Measurements from ENCODE around the gene CCDC141.

CCDC141 gene

DNA sequence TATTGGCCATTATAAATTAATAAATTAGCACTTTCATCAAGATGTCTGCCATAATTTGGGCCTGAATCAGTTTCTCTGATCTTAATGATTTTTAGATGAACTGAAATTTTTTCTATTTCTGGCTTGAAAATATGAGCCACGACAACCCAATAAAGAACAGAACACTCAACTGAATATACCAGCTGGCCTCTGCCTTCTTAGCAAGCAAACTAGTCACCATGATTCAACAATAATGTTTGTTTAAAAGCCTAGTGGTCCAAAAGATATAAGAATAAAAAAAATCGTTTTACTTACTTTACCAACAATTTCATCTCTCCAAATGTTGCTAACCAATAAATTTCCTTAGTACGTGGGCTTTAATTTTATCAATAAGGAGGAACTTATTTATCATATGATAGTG, 176.0 kb downstream of the CCDC141 start:
- no peak for DNase-seq (ENCODE audit: extremely low read depth in 1 of 2, low read depth in 1 of 2)

DNA sequence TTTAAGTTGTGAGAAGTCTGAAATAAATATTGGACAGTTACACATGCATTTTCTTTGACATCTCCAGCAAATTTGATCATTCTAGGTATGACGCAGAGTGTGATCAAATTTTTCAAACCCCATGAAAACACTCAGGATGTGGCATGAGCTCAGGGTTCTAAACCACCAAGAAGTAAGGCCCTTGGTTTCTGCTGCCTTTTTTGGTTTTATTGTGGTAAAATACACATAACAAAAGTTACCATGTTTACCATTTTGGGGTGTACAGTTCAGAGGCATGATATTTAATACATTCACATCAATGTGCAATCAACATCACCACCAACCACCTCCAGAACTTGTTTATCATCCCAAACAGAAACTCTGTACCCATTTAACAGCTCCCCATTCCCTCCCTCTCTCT, 178.4 kb downstream of the CCDC141 start:
- no peak for DNase-seq (ENCODE audit: extremely low read depth in 1 of 2, low read depth in 1 of 2)

DNA sequence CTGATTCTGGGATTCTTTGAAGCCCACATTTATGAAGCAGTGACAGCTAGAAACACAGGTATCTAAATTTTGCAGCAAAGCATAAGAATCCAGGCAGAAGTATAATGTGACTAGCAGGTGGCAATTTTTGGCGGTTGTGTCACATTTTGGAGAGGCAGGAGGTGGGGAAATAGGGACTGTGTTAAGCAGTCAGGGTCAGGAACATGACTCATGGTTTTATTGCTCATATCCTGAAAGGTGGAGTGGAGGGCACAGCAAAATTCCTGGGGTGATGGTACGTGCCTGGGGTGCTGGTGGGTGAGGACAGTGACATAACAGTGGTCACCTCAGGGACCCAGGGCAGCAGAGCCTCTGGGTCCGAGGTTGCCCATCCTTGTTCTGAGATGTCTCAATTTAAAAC, 179.2 kb downstream of the CCDC141 start:
- DNase-seq (ENCODE audit: extremely low read depth in 1 of 2, low read depth in 1 of 2), result no peak

DNA sequence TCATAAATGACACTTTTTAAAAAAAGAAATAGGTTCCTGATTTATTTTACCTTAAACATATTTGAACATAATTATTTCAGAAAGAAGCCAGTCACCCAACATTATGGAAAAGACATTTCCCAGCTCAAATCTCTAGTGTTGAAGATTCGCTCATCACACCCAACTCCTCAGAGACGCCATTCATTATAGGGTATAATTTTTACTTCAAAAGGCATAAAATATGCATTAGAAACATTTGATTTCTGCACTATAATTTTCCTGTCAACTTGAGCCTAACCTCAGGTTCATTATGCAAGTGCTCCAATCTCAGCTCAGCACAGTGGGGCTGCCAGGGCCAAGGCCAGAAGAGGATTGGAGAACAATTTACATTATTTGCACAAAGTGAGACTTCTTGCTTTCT, 183.9 kb downstream of the CCDC141 start:
- DNase-seq (ENCODE audit: extremely low read depth in 1 of 2, low read depth in 1 of 2), result no peak

DNA sequence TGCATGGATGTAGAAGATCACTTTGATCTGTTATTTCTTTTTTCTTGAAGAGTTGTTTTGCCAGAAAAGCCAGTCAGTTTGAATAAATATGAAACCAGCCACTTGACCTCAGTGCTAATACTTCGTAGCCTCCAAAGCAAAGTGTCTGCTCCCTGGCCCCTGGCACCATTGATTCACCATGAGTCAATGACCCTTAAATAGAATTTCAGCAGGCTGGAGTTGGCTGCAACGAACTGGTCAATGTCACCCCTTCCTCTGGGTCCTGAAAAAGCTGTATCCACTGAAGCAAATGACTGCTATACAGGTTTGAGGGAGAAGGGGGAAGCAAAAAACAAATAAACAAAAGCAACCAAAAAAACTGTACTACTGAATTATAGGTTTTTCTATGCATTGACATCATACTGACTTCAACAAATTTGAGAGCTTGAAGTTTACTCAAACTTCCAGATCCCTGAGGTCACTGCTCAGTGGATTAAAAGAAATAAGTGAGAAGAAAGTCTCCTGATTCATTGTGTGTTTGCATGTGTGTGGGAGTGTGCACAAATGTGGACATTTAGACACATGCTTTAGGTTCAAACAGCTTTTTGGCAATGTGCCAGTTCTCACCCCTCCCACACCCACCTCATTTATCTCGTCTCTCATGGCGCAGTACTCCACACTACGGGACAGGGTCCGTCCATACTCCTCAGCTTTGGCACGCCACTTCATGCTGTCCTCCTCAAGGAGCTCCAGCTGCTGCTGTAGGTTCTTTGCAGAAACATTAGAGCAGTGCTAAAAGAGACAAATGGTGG, 184.6 kb downstream of the CCDC141 start:
- DNase-seq (ENCODE audit: extremely low read depth in 1 of 2, low read depth in 1 of 2), result no peak

DNA sequence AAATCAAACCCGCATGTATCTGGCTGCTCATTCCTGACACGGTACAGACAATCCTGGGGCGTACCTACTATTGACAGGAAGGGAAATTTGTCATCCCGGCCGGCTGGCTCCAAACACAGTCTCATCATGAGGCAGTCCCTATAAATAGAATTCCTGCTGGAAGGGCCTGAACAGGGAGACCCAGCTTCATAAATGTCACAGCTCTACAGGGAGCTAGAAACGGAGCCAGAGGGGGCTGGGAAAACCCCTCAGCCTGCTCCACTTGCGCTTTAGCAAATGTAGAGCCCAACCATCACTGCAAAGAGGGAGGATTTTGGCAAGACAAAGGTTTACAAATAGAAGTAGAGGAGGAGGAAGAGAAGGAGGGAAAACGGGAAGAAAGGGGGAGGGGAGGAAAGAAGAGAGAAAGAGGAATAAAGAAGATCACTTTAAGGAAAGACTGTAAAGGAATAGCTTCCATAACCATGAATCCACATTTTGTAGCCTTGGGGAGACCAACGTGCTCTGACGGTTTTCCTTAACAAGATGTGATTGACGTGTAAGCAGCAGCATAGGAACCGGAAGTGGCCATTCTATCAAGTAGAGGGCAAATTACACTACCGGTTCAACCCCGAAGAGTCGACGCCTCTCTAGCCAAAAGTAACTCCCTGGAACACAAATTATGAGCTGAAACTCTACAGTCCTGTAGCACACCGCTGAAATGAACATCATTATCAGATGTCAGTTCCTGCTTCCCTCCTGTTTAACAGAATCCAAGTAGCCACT, 185.9 kb downstream of the CCDC141 start:
- DNase-seq (ENCODE audit: extremely low read depth in 1 of 2, low read depth in 1 of 2), result no peak

DNA sequence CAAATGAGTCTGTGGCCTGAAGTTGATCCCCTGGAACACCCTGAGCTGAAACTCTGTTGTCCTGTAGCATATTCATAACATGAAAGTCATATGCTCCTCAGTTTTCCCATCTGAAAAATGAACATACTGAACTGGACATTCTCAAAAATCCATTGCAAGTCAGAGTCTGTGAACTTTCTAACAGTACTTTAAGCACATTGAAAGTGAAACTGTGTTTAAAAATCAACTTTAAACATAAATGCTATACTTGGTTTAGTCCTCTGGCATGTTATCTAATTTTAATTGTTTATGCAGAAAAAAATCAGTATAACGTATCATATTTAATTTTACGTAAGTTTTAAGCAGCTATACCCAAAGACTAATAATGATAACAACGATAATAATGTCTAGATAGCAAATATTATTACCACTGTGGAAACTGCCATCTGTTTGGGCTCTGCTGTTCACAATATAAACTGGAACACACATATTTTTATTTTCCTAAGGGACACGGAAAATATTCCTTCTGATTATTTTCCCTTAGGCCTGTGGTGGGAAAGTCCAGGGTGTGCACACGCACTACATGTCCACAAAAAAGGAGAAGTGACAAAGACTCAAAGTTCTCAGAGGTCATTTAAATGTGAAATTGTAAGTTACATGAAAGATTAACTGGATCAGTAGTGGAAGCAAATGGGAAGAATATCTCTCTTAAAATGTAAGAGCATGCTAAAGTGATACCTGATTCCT, 186.6 kb downstream of the CCDC141 start:
- DNase-seq (ENCODE audit: extremely low read depth in 1 of 2, low read depth in 1 of 2), result no peak

DNA sequence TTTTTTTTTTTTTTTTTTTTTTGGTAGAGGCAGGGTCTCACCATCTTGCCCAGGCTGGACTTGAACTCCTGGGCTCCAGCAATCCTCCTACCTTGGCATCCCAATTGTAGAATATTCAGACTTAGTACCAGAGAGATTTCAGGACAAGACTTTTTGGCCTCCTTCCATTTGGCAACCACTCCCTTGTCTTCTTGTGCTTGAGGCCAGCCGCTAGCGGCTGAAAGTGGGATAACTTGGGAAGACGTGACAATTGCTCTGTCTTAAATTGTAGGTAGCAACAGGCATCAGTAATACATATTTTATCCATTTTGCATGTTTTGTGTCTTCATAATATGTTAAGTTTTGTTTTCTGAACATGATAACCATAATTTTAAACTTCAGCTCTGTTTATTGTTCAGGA, 189.4 kb downstream of the CCDC141 start:
- no peak for DNase-seq (ENCODE audit: extremely low read depth in 1 of 2, low read depth in 1 of 2)

DNA sequence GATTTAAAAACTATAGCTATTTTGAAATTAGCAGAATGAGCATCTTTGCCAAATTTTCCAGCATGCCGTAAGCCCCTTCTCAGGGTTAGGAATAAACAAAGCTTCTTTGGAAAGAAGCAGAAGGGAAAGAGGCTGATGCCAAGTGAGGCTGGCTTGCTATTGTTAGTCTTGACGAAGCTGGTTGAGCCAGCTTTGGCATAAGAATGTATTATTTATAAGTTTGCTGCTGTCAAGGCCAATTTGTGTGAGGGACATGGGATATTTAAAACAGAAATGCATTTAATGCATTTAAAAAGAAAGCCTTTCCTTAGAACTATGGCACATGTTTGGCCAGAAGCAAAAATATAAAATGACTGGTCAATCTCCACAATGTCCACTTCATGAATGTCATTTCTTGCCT, 190.2 kb downstream of the CCDC141 start:
- DNase-seq (ENCODE audit: extremely low read depth in 1 of 2, low read depth in 1 of 2), result no peak

DNA sequence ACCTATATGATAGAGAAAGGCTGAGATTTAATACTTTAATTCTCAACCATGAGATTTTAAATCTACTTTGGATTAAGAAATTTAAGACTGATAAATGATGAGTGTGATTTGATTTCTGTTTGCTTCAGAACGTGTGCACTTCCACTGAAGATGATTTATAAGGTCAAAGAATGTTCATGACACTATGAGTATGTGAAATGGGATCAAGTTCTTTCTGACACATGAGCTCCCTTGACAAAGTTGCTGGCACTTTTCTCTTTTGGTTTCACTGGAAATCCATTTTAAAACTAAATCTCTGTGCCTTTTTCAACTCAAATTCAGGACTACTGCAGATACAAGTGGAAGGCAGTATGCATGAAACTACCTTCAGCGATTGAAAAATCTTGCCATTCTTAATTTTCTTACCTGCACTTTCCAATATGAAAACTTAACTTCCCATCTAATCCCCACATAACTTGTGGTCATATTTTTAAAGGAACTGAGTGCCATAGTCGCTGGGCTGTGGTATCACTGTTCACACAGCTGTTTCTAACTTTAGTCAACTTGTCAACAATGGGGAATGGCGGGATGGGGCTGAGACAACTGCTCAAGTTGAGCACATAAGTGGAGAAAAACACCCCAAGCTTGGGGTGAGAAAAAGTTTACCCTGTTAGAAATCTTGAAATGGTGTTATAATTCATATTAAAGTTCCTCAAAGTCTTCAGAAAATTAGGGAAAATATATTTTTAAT, 190.9 kb downstream of the CCDC141 start:
- DNase-seq (ENCODE audit: extremely low read depth in 1 of 2, low read depth in 1 of 2), result no peak

DNA sequence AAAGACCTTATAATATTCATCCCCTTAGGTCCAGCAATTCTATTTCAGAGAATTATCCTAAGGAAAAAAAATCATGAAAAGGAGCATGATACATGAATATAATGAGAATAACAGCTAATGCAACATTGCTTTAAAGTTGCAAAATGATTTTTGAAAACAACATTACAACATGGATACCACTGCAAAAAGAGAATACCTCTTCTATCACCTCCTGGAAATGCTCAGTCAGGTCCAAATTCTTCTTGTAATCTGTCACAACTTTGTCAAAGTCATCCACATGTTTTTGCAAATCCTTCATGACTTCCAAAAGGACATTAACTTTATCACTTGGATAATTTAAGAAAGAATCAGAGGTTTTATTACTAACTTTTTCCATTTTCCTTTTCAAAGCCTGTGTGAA, 194.8 kb downstream of the CCDC141 start:
- DNase-seq (ENCODE audit: extremely low read depth in 1 of 2, low read depth in 1 of 2), result no peak

DNA sequence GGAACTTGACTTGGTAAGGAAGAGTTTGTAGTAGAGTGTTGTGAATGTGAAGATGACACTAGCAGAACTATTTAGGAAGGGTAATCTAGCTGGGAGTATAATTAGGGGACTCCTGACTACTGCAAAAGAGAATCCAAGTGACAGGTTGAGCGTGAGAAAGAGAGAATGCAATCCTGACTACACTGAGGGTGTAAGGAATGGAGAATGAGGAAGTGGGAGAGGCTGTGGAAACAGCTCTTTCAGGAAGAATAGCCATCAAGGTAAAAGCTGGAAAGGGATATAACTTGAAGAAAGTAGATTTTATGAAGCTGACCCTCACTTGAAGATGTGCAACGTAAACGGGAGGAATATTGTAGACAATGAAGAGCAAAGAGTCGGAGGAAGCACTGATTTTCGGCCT, 201.6 kb downstream of the CCDC141 start:
- no peak for DNase-seq (ENCODE audit: extremely low read depth in 1 of 2, low read depth in 1 of 2)

DNA sequence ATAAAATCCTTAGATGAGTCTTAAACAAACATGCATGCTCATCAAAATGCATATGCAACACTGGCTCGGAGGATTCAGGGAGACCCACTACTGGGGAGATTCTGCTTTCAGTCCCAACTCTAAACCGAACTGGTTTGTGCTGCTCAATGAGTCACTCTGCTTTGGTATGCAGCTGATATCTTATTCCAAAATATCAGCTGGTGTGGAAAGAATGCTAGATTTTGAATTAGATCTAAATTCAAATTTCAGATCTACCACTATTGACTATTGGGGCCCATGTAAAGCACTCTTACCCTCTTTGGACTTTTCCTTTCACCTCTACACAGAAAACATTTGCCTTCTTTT, 203.5 kb downstream of the CCDC141 start:
- no peak for DNase-seq (ENCODE audit: extremely low read depth in 1 of 2, low read depth in 1 of 2)

DNA sequence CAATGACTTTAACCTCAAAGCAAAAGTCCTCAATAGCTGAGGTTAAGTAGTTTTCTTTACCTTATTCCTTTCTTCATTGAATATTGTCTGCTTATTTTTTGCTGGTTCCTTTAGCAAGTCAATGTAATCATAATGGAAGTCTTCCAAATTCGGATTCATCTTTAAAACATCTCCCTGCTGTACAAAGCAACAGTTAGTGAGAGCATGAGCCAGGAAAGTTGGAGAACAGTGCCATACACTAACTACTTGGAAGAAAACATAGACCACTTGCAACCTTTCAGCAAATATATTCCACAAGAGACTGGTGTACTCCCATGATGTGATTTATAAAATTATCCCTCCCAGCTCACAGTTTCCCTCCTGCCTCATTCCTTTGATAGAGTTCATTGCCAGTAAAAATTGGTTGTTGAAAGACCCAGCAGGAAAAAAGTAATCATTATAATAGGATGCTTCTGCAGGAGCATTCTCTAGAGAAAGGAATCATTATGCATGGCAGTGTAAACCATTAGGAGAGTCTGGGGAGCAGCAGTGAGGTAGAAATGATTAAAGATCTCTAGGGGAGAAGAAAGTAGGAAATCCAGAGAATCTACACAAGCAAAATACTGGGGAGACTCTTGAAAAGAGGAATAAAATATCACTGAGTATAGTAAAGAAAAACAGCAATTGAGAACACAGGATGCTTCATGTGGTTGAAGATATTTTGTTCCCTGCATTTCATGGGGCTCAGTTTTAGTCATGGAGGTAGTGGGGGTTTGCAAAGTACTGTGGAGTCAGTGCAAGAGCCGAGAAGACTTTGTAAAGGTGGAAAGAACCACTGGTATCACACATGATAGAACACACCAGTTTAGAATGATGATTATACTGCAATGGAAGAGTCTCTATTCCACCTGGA, 204.1 kb downstream of the CCDC141 start:
- no peak for DNase-seq (ENCODE audit: extremely low read depth in 1 of 2, low read depth in 1 of 2)

DNA sequence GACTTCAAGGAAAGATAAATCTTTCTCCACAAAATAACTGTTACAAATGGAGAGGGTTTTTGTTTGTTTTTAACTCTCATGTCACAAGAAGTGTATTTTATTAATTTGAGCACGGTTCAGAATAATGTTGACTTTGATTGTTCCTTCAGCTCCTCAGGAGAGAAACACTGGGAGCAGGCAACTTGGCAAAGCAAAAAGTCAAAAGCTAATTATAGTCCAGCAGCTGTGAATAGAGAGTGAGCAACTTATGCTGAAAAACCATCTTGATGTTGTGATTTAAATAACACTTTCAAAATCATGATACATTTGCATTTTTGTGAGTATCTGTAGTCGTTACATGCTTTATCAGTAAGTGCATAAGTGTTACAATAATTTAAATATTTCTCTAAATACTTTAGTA, 205.2 kb downstream of the CCDC141 start:
- DNase-seq (ENCODE audit: extremely low read depth in 1 of 2, low read depth in 1 of 2), result no peak

DNA sequence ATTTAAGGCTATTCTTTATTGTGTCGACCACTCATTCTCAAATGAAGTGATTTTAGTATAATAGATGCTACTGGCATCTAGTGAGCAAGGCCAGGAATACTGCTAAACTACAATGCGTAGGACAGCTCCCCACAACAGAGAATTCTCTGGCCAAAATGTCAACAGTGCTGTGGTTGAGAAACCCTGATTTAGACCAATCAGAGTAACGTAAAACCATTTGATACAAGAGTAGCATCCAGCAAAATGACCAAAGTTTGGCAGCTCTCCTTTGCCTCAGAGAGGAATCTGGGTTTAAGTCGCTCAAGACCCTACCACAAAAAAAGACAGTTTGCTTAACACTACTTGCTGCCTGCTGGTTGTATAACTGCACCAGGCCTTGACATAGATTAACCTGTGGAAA, 205.7 kb downstream of the CCDC141 start:
- DNase-seq (ENCODE audit: extremely low read depth in 1 of 2, low read depth in 1 of 2), result no peak

DNA sequence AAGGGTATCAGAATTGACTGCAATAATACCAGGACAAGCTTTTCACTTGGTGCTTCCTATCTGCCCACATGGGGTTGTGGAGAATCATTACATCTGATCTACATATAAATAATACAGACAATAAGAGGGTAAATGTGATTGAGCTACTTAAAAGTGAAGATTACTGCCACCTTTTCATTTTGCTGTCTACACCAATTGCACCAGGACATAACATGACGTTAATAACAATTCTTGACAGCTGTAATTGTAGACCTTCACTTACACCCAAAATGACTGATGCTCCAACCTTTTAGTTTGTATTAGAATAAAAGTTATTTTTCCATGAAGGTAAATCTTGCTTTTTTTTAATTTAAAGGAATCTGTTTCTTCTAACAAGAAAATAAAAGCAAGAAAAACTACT, 206.2 kb downstream of the CCDC141 start:
- DNase-seq (ENCODE audit: extremely low read depth in 1 of 2, low read depth in 1 of 2), result no peak

DNA sequence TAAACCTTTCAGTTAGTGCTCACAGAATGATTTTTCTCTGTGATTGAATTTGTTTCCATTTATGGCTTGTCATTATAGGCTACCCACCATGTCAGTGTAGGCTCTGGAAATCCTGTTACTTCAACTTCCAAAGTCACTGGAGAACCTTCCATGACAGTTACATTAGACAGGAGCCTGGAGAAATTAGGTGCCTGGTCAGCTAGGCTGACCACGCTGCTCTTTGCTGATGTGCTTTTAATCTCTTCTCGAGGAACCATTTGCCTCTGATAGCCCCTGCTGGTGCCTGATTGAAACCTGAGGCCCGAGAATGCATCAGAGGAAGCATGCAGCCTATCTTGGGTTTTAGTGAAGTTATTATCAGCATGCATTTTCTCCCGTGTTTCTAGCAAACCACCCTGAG, 213.1 kb downstream of the CCDC141 start:
- no peak for DNase-seq (ENCODE audit: extremely low read depth in 1 of 2, low read depth in 1 of 2)

DNA sequence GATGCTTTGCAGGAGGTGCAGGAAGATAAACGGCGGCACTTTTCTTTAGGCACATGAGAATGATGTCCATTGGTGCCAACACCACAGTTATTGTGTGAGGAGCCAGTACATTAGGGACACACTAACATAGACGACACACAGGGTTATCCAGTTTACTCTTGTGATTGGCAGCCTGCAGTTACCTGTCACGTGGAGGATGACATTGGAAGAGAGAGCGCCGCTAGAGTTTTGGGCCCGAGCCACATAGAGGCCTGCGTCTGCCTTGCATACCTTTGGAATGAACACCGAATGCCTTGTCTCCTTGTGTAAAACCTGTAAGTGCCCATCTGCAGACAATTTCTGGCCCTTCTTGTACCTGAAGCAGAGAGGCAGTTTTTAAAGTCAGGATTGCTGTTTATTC, 215.9 kb downstream of the CCDC141 start:
- no peak for DNase-seq (ENCODE audit: extremely low read depth in 1 of 2, low read depth in 1 of 2)

DNA sequence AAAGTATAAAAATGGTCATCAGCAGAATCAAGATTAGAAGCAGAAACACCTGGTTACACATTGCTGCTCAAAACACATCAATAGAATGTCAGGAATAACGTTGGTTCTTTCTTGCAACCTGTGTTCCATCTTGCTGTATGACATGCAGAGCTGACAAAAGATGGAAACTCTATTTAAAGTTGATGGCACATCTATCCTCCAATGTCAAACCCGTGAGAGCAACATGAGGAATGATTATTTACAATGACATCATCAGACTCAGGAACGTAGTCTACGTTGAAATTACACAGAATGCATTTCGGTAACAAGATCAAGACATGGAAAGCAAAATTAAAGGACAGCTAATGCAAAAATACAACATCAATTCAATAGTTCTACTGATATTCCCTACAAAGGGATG, 216.6 kb downstream of the CCDC141 start:
- DNase-seq (ENCODE audit: extremely low read depth in 1 of 2, low read depth in 1 of 2), result no peak
